CD4-positive, alpha-beta T cell treated with Interleukin-4 for 1 hour (primary cell): Measurements from ENCODE around the gene CDH7.

Source experiments
- DNase-seq, 2 donors: peaks; one replicate each; pipeline ENCODE4 v3.0.0-alpha.2; 2020 to 2022

The CDH7 gene

DNA sequence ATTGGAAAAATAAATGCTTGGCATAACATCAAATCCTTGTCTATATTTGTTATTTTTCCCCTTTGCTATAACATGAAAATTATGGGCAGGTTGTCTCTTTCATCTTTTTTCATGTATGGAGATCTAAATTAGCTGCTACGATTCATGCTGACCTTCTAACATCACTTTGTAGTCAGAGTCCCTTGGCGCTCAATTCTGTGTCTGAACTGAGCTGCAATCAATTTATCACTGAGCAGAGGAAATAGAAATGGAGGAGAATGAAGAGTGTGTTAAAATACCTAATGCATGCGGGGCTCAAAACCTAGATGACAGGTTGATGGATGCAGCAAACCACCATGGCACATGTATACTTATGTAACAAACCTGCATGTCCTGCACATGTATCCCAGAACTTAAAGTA is 168.9 kb downstream of the CDH7 start:
- no peak for DNase-seq

DNA sequence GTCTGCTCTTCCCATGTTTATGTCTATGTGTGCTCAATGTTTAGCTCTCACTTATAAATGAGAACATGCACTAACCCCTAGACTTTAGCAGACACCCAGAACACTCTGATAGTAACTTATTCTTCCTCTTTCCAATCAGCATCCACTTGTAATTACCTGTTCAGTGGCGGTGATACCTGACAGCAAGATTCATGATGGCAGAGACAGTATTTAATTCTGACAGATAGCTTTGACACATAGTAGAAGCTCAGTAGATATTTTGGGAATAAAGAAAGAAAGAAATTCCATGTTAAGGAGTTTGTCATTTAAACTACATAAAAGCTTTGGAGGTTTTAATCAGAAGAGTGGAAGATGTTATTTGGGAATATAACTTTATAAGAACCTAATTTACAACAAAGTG is 171.3 kb downstream of the CDH7 start:
- DNase-seq = no peak

DNA sequence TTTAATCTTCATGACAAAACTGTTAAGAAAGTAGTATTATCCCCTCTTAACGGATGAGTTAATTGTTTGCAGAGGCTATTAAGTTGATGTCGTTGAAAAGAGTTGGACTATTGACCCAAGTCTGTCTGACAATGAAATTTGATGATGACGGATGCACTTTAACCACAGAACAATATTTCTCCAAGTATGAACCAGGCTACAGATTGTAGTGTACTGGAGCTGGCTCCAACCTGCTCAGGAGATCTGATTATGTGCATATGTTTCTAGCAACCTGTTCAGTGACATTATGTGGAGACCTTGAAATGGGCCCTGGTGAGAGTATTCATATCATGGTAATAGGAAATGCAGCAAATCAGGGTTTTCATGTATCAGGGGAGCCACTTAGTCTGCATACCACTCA is 174.1 kb downstream of the CDH7 start:
- no peak for DNase-seq

DNA sequence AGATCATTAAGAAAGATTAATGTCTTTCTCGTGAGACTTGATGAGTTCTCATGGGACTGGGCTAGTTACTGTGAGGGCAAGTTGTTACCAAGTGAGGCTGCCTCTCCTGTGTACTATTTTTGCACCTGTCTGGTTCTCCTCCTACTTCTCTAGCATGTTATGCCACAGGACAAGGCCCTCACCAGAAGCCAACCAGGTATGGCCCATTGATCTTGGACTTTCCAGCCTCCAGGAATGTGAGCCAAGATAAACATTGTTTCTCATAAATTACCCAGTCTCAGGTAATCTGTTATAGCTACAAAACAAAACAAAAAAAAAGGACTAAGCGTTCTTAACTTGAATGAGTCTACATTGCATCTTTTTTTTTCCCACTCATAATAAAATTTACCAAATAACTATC is 184.1 kb downstream of the CDH7 start:
- no peak for DNase-seq

DNA sequence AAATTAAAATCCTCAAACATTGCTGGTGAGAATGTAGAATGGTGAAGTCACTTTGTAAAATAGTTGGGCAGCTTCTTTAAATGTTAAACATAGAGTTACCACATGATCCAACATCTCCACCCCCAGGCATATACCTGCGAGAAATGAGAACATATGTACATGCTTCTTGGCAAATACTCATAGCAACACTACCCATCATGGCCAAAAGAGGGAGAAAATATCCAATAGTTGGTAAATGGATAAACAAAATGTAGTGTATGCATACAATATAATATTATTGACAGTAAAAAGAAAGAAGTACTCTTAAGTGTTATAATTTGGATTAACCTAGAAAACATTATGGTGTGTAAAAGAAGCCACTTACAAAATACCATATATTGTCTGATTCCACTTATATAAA is 185.9 kb downstream of the CDH7 start:
- no peak for DNase-seq

DNA sequence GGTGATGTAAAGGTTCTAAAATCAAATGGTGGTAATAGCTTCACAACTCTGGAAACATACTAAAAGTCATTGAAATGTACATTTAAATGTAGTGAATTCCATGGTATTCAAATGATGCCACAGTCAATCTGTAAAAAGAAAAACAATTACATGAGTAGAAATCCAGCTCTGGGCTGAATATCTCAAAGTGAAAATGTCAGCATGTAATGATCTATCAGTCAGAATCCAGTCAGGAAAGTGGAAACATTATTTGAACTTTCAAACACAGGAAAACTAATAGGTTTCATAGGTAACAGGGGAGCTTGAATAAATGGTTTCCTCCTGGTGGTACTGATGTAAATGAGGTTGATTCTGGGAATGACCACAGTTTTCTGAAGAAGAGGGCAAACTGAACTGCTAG is 186.4 kb downstream of the CDH7 start:
- DNase-seq = no peak

DNA sequence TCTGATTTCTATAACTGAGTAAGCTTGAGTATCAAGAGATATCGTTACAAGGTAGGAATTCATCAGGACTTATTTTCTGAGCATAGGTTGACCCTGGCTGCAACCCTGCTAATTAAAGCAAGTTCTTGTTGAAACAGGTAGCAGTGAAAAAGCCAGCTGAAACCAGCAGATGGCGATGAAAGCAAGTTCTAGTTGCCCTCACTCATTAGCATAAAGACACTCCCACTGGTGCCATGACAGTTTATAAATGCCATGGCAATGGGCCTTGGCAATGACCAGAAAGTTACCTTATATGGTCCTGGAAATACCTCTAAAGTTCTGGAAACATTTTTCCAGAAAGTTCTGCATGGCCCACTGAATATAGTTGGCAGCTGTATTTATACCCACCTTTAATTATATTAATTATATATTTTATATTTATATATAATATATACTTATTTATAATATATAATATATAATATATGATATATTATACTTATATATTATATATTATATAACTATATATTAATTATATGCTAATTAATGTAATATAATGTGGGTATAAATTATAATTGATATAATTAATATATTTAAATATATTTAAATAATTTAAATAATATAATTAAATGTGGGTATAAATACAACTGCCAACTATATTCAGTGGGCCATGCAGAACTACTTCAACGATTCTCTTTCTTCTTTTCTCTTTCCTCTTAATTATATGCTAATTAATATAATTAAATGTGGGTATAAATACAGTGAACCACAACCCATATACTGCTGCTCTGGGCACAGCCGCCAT is 188.0 kb downstream of the CDH7 start:
- DNase-seq = no peak
